Activated T-helper 2 cell treated with anti-CD3 and anti-CD28 coated beads, Interferon-gamma antibody, Interleukin-2, Interleukin-4, amounts not matched to agents 10 μg/mL and 5 μg/mL and 100 μg/mL, durations not matched to agents 14 hours and 24 hours and 36 hours (primary cell): ENCODE measurements around the gene CAMSAP2. TPM values are rescaled to one million over a fixed set of nuclear protein-coding genes. Genes with fewer than 3 reads are reported as not detected.

Experiments used
- DNase-seq: peaks from one replicate; pipeline ENCODE4 v3.0.0; 2021; ENCODE audit warnings: low spot score
- H3K27ac Mint-ChIP-seq: one replicate; pipeline ENCODE4 v1.8.0; 2021; ENCODE audit warnings: mixed read lengths
- H3K27me3 Mint-ChIP-seq: one replicate; pipeline ENCODE4 v1.8.0; 2021; ENCODE audit warnings: low read depth, mixed read lengths
- H3K36me3 Mint-ChIP-seq: one replicate; pipeline ENCODE4 v1.8.0; 2021; ENCODE audit warnings: low read depth, mixed read lengths
- H3K4me1 Mint-ChIP-seq: one replicate; pipeline ENCODE4 v1.8.0; 2021; ENCODE audit warnings: low read depth, mixed read lengths
- H3K4me3 Mint-ChIP-seq: one replicate; pipeline ENCODE4 v1.8.0; 2021; ENCODE audit warnings: low read depth, mild to moderate bottlenecking, moderate library complexity, mixed read lengths
- H3K9me3 Mint-ChIP-seq: one replicate; pipeline ENCODE4 v1.8.0; 2021; ENCODE audit warnings: mixed read lengths
- intact Hi-C: fragments of 100-400 bp; cut with micrococcal nuclease; formaldehyde crosslinking; loops from one replicate; pipeline ENCODE4 v1.15.1; 2023
- total RNA-seq: library from RNA; stranded (reverse); gene quantifications from 2 replicates; pipeline ENCODE4 v1.2.3, GENCODE V29; 2022

Gene CAMSAP2
- total RNA-seq, 1 donor from 2014 or later: 0.52 TPM

GRCh38 chr1:200908191-200908868 is 169.6 kb downstream of the CAMSAP2 start:
- Mint-ChIP-seq H3K27ac (no peak overlapping the region), H3K27me3 (peaks cover 37% of the 10 kb centered on the region), H3K9me3 (no peaks in the 10 kb centered on the region), H3K4me3 (no peak overlapping the region), H3K4me1 (peaks cover 4% of the 10 kb centered on the region), H3K36me3 (no peaks in the 10 kb centered on the region)
- intact Hi-C loops: loop anchor here (5.0 kb wide), 2 partner anchors 36 to 114 kb away; partner anchors contain the start of genes GPR25 and KIF21B
- no peak for DNase-seq

DNA sequence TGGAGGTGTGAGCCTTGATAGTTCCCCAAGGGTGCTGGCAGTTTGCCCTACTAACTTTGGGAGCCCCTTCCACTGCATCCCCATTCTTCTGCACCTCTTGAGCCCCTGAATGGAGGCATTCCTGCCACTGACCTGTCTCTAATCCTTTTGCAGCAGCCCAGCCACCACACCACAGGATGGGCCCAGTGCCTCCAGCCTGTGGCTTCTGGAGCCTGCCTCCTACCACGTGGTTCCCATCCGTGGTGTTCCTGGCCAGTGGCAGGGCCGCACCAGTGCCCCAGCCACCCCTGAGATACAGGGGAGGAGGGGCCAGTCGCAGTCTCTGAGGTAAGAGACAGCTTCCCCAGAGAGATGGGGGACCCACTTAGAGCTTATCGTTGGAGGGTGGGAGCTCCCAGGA is 170.4 kb downstream of the CAMSAP2 start:
- H3K27me3 Mint-ChIP-seq: peaks cover 37% of the 10 kb centered on the region
- DNase-seq: no peak
- H3K9me3 Mint-ChIP-seq: no peaks in the 10 kb centered on the region
- H3K27ac Mint-ChIP-seq: no peak overlapping the region
- intact Hi-C loops: loop anchor here (5.0 kb wide), 2 partner anchors 37 to 113 kb away; partner anchors contain the start of genes GPR25 and KIF21B
- no peaks in the 10 kb centered on the region for H3K36me3 Mint-ChIP-seq
- H3K4me3 Mint-ChIP-seq: no peak overlapping the region
- peaks cover 4% of the 10 kb centered on the region for H3K4me1 Mint-ChIP-seq

GRCh38 chr1:200909757-200910239 is 171.1 kb downstream of the CAMSAP2 start:
- no peak for DNase-seq
- Mint-ChIP-seq H3K9me3 (no peaks in the 10 kb centered on the region), H3K27me3 (peaks cover 35% of the 10 kb centered on the region), H3K4me1 (peaks cover 4% of the 10 kb centered on the region), H3K4me3 (no peak overlapping the region), H3K36me3 (no peaks in the 10 kb centered on the region), H3K27ac (no peak overlapping the region)
- intact Hi-C loops: loop anchor here (5.0 kb wide), 2 partner anchors 37 to 113 kb away; partner anchors contain the start of genes GPR25 and KIF21B

Other genes with a start within 250 kb of the CAMSAP2 start
- gene KIF14, start 118.1 kb upstream of the CAMSAP2 start, total RNA-seq: 13.8 and 14.9 TPM in 2 replicates
- 18.9 and 20.4 TPM in 2 replicates for gene DDX59, start 69.0 kb upstream of the CAMSAP2 start, total RNA-seq
- gene GPR25, start 134.1 kb downstream of the CAMSAP2 start, total RNA-seq: not detected in 2 replicates
- gene INAVA, start 156.0 kb downstream of the CAMSAP2 start, total RNA-seq: not detected in 2 replicates